ENCODE data around the gene TM4SF18.

DNA sequence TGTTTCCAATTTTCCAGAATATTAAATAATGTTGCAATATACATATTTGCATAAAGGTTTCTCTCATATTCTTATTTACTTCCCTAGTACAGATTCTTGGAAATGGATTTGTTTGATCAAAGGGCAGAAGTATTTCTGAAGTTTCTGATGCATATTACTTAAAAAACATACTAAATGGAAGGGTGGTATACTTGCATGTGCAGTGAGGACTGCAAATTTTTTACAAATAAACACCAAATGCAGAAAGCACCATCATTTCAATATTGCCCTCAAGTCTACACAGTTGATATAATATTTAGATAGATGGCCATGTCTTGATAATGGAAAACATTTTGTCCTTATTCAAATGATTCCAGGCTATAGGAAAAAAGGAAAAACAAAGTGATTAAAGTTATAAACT lies 12.3 kb downstream of the TM4SF18 start:
- TF ChIP-seq, protein P1, sequence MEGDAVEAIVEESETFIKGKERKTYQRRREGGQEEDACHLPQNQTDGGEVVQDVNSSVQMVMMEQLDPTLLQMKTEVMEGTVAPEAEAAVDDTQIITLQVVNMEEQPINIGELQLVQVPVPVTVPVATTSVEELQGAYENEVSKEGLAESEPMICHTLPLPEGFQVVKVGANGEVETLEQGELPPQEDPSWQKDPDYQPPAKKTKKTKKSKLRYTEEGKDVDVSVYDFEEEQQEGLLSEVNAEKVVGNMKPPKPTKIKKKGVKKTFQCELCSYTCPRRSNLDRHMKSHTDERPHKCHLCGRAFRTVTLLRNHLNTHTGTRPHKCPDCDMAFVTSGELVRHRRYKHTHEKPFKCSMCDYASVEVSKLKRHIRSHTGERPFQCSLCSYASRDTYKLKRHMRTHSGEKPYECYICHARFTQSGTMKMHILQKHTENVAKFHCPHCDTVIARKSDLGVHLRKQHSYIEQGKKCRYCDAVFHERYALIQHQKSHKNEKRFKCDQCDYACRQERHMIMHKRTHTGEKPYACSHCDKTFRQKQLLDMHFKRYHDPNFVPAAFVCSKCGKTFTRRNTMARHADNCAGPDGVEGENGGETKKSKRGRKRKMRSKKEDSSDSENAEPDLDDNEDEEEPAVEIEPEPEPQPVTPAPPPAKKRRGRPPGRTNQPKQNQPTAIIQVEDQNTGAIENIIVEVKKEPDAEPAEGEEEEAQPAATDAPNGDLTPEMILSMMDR (optimal IDR thresholded peaks at IDR 0.05 in 1 of 3, IDR thresholded peaks at IDR 0.05 in 1 of 3, conservative IDR thresholded peaks at IDR 0.05 in 1 of 3; ENCODE audit: extremely low read depth in 1 of 3, insufficient read depth in 2 of 3, low read length in 3 of 3), result no peak
- no peak for TF ChIP-seq EZH2 (IDR thresholded peaks at IDR 0.05; ENCODE audit: low read length)
